HCT116 (cell line): ENCODE data around the gene CTLA4. TPM values are rescaled to one million over a fixed set of nuclear protein-coding genes. Genes with fewer than 3 reads are reported as not detected.

Experiments used
- ATAC-seq: fragments of 200-7000 bp; cut with Tn5 transposase; 2 replicates; pipeline ENCODE4 v1.9.1; 2020; ENCODE audit warnings: mild to moderate bottlenecking, moderate library complexity
- BruUV-seq: library from RNA; stranded (reverse); fragments of 400-500 nt; replicated peaks from 2 replicates; lab custom pipeline; 2021; lab: Mats Ljungman, UMichigan
- CTCF ChIA-PET: fragments of 300-600 bp; sonication (Branson Sonifier 250); formaldehyde crosslinking; loops from one replicate; lab custom pipeline; 2021; ENCODE audit warnings: antibody characterized with exemption; lab: Charles Lee
- POLR2A ChIA-PET: fragments of 300-600, 350-600 bp; sonication (Branson Sonifier 250); formaldehyde crosslinking; loops from one replicate; lab custom pipeline; 2021; ENCODE audit warnings: antibody characterized with exemption; lab: Charles Lee
- RAD21 ChIA-PET, 2 experiments: fragments of 300-600 bp; sonication (Branson Sonifier 250); formaldehyde crosslinking; loops; one replicate each; lab custom pipeline; 2023; ENCODE audit warnings: low total read pairs in 2 of 2; ENCODE audit not compliant: uncharacterized antibody in 2 of 2, unreplicated experiment in 2 of 2, low non-redundant PET in 1 of 2; lab: Charles Lee
- DNase-seq: peaks from one replicate; pipeline ENCODE4 v3.0.0-alpha.2; 2010; ENCODE audit warnings: low read depth, low spot score
- H2AFZ ChIP-seq: fragments of 200-600 bp; shearing (Covaris generic), sonication (generic); 2 replicates; pipeline ENCODE4 v1.6.1; 2017; ENCODE audit warnings: low read depth, mixed run types, mixed read lengths, antibody characterized with exemption, low read length; ENCODE audit not compliant: poor library complexity, severe bottlenecking
- H3K27ac ChIP-seq: 2 replicates; pipeline ENCODE4 v1.5.1; 2012; ENCODE audit warnings: low read depth, low read length
- H3K27me3 ChIP-seq: fragments of 200-600 bp; sonication (generic); 2 replicates; pipeline ENCODE4 v1.6.1; 2016; ENCODE audit warnings: mixed run types, low read length, mixed read lengths; ENCODE audit not compliant: insufficient read depth
- H3K36me3 ChIP-seq, 2 experiments: fragments of 200-500 bp in 1 of 2; fragments of 200-600 bp in 1 of 2; sonication (Bioruptor generic) in 1 of 2; sonication (generic) in 1 of 2; 2 replicates each; pipeline versions ENCODE4 v1.5.1 to v1.6.1; 2014 to 2016; ENCODE audit warnings: low read length in 2 of 2, inconsistent platforms in 1 of 2, mixed read lengths in 1 of 2, mixed run types in 1 of 2; ENCODE audit not compliant: insufficient read depth in 2 of 2, control insufficient read depth in 1 of 2
- H3K4me1 ChIP-seq, 2 experiments: fragments of 200-600 bp in 1 of 2; sonication (generic) in 1 of 2; 2 replicates each; pipeline versions ENCODE4 v1.5.1 to v1.6.1; 2012 to 2017; ENCODE audit warnings: low read length in 2 of 2, inconsistent platforms in 1 of 2, mild to moderate bottlenecking in 1 of 2, mixed read lengths in 1 of 2, mixed run types in 1 of 2, moderate library complexity in 1 of 2; ENCODE audit not compliant: insufficient read depth in 2 of 2, control insufficient read depth in 1 of 2
- H3K4me2 ChIP-seq: fragments of 200-600 bp; sonication (generic); 2 replicates; pipeline ENCODE4 v1.6.1; 2017; ENCODE audit warnings: mixed run types, low read length, mixed read lengths
- H3K4me3 ChIP-seq, 2 experiments: fragments of 200-600 bp in 1 of 2; sonication (generic) in 1 of 2; replicated peaks in 1 of 2; 2 replicates each; pipeline ENCODE4 v1.5.1; 2011 to 2016; ENCODE audit warnings: low read length in 2 of 2, control low read depth in 1 of 2, low read depth in 1 of 2, mild to moderate bottlenecking in 1 of 2, mixed read lengths in 1 of 2, mixed run types in 1 of 2
- H3K79me2 ChIP-seq: fragments of 200-600 bp; sonication (generic); 2 replicates; pipeline ENCODE4 v1.6.1; 2017; ENCODE audit warnings: mild to moderate bottlenecking, mixed run types, low read length, moderate library complexity, mixed read lengths; ENCODE audit not compliant: insufficient read depth
- H3K9ac ChIP-seq: fragments of 200-600 bp; sonication (generic); 2 replicates; pipeline ENCODE4 v1.6.1; 2016; ENCODE audit warnings: low read length, mixed read lengths
- H3K9me2 ChIP-seq: fragments of 200-600 bp; sonication (generic), shearing (Covaris generic); 2 replicates; pipeline ENCODE4 v1.6.1; 2017; ENCODE audit warnings: mixed run types, mild to moderate bottlenecking, moderate library complexity; ENCODE audit not compliant: insufficient read depth
- H3K9me3 ChIP-seq, 2 experiments: fragments of 200-500 bp in 1 of 2; fragments of 200-600 bp in 1 of 2; sonication (Bioruptor generic) in 1 of 2; sonication (generic) in 1 of 2; 2 replicates each; pipeline ENCODE4 v1.6.1; 2014 to 2017; ENCODE audit warnings: low read length in 2 of 2, mixed read lengths in 2 of 2, inconsistent platforms in 1 of 2, low read depth in 1 of 2, mild to moderate bottlenecking in 1 of 2, mixed run types in 1 of 2, moderate library complexity in 1 of 2; ENCODE audit not compliant: control insufficient read depth in 1 of 2, insufficient read depth in 1 of 2
- H4K20me1 ChIP-seq: fragments of 200-600 bp; sonication (generic), shearing (Covaris generic); 2 replicates; pipeline ENCODE4 v1.6.1; 2017; ENCODE audit warnings: mixed run types, mild to moderate bottlenecking, moderate library complexity; ENCODE audit not compliant: insufficient read depth
- EZH2 ChIP-seq: fragments of 200-600 bp; sonication (generic); IDR thresholded peaks from 2 replicates; pipeline ENCODE4 v1.6.1; 2017; ENCODE audit warnings: antibody characterized with exemption, mixed run types
- POLR2AphosphoS5 ChIP-seq: IDR thresholded peaks from 2 replicates; pipeline ENCODE4 v1.6.1; 2011; ENCODE audit warnings: mild to moderate bottlenecking, low read depth, low read length, moderate library complexity
- RAD21 ChIP-seq: IDR thresholded peaks from 2 replicates; pipeline ENCODE4 v1.6.1; 2012; ENCODE audit warnings: low read depth, mild to moderate bottlenecking
- ZNF274 ChIP-seq: fragments of 200-500 bp; sonication (Bioruptor generic); IDR thresholded peaks from 2 replicates; pipeline ENCODE4 v1.6.1; 2014; ENCODE audit warnings: mild to moderate bottlenecking, low read depth, low read length, inconsistent platforms
- intact Hi-C: fragments of 100-400 bp; cut with micrococcal nuclease; formaldehyde crosslinking; loops from 2 replicates; pipeline ENCODE4 v1.10.0; 2022
- total RNA-seq: library from RNA; stranded (reverse); gene quantifications from one replicate; pipeline ENCODE4 v1.2.1, GENCODE V29; 2021; ENCODE audit not compliant: unreplicated experiment
- TF ChIP-seq, protein P1 (sequence below), 3 experiments: fragments of 200-600 bp in 1 of 3; sonication (generic) in 1 of 3; IDR thresholded peaks in 2 of 3; conservative IDR thresholded peaks in 1 of 3; 2 replicates each; pipeline ENCODE4 v1.5.1; 2012 to 2017; ENCODE audit warnings: low read depth in 2 of 3, low read length in 2 of 3, antibody characterized with exemption in 1 of 3, borderline replicate concordance in 1 of 3, control low read depth in 1 of 3, mild to moderate bottlenecking in 1 of 3, mixed read lengths in 1 of 3, mixed run types in 1 of 3, moderate library complexity in 1 of 3; ENCODE audit not compliant: insufficient read depth in 1 of 3

CTLA4 gene
- total RNA-seq, 1 experiment from 2014 or later = 0.37 TPM

DNA sequence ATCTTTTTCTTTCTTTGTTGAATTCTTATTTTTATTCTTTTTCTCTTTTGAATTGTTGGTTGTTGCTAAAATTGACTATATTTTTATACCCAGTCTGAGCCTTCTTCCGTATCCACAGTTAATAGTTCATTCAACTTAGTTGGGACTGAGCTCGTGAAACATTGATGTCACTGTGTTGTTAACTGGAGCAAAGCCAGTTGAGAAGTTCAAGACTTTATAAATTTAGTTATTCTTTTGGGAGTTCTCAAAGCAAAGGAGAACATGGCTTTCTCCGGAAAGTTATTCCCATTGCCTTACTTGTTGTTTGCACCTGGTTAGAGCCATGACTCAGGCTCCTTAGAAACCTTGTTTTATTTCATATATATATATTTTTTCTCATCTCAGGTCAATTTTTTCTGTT is 8.8 kb downstream of the CTLA4 start:
- TF ChIP-seq, protein P1, sequence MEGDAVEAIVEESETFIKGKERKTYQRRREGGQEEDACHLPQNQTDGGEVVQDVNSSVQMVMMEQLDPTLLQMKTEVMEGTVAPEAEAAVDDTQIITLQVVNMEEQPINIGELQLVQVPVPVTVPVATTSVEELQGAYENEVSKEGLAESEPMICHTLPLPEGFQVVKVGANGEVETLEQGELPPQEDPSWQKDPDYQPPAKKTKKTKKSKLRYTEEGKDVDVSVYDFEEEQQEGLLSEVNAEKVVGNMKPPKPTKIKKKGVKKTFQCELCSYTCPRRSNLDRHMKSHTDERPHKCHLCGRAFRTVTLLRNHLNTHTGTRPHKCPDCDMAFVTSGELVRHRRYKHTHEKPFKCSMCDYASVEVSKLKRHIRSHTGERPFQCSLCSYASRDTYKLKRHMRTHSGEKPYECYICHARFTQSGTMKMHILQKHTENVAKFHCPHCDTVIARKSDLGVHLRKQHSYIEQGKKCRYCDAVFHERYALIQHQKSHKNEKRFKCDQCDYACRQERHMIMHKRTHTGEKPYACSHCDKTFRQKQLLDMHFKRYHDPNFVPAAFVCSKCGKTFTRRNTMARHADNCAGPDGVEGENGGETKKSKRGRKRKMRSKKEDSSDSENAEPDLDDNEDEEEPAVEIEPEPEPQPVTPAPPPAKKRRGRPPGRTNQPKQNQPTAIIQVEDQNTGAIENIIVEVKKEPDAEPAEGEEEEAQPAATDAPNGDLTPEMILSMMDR (IDR thresholded peaks at IDR 0.05 in 2 of 3, conservative IDR thresholded peaks at IDR 0.05 in 1 of 3; ENCODE audit: borderline replicate concordance in 1 of 3, insufficient read depth in 1 of 3, low read depth in 2 of 3, low read length in 2 of 3) = no peak
- Histone ChIP-seq H3K4me1 (no peaks in the 10 kb centered on the region), H2AFZ (no peak overlapping the region), H4K20me1 (no peaks in the 10 kb centered on the region), H3K4me2 (no peak overlapping the region), H3K27ac (no peak overlapping the region), H3K79me2 (no peaks in the 10 kb centered on the region), H3K4me3 (no peak overlapping the region), H3K9me3 (no peaks in the 10 kb centered on the region), H3K9me2 (no peaks in the 10 kb centered on the region; the same call in 1 of the 2 replicates), H3K27me3 (peaks cover 9% of the 10 kb centered on the region; the same call in 1 of the 2 replicates), H3K9ac (no peak overlapping the region), H3K36me3 (no peaks in the 10 kb centered on the region)
- intact Hi-C loops = no loop called here
- POLR2A ChIA-PET = no interaction called here
- no peak for ATAC-seq
- CTCF ChIA-PET = no interaction called here
- no peak for DNase-seq
- RAD21 ChIA-PET = no interaction called here
- no TSS peak for BruUV-seq

DNA sequence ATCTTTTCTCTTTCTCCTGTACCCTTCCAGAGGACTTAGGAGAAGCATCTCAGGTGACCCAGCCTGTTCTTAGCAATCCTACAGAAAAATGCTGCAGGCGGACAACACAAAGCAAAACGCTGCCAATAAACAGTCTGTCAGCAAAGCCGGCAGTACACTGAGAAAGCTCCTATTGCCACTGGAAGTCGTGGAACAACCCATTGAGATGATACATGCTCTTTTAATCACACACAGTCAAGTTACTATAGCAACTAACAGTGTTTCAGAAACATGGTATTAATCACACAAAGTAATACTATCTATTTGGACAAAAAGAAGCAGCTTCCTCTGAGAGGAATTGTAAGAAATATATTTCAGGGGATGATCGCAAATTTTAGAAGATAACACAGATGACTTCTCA is 10.5 kb downstream of the CTLA4 start:
- ATAC-seq (no peak), DNase-seq (no peak)
- no peak overlapping the region for H2AFZ ChIP-seq
- intact Hi-C loops = no loop called here
- H3K36me3 ChIP-seq = no peaks in the 10 kb centered on the region
- no peak overlapping the region for H3K9ac ChIP-seq
- no peak overlapping the region for H3K4me2 ChIP-seq
- no peaks in the 10 kb centered on the region; the same call in 1 of the 2 replicates for H3K9me2 ChIP-seq
- RAD21 ChIA-PET = no interaction called here
- H3K4me3 ChIP-seq = no peak overlapping the region
- no peaks in the 10 kb centered on the region for H3K79me2 ChIP-seq
- H3K27ac ChIP-seq = no peak overlapping the region
- H3K9me3 ChIP-seq = no peaks in the 10 kb centered on the region
- POLR2A ChIA-PET = no interaction called here
- CTCF ChIA-PET = no interaction called here
- no peak for TF ChIP-seq EZH2
- TF ChIP-seq ZNF274 = no peak
- TF ChIP-seq RAD21 = no peak
- TF ChIP-seq POLR2AphosphoS5 = no peak
- no peaks in the 10 kb centered on the region for H3K4me1 ChIP-seq
- H3K27me3 ChIP-seq = peaks cover 7% of the 10 kb centered on the region; the same call in 1 of the 2 replicates
- BruUV-seq = no TSS peak
- no peaks in the 10 kb centered on the region for H4K20me1 ChIP-seq
